WTC11 (cell line): ENCODE data around the gene SLC37A1. TPM values are rescaled to one million over a fixed set of nuclear protein-coding genes. Genes with fewer than 3 reads are reported as not detected.

Experiments used
- ATAC-seq: fragments of 200-7000 bp; cut with Tn5 transposase; 2 replicates; pipeline ENCODE4 v1.10.0; 2021; ENCODE audit warnings: mild to moderate bottlenecking, moderate library complexity
- CTCF ChIA-PET: fragments of 300-600 bp; sonication (Branson Sonifier 250); formaldehyde crosslinking; loops from one replicate; lab custom pipeline; 2021; ENCODE audit warnings: antibody characterized with exemption; lab: Charles Lee
- POLR2A ChIA-PET: fragments of 350-600 bp; sonication (Branson Sonifier 250); formaldehyde crosslinking; loops from one replicate; lab custom pipeline; 2021; ENCODE audit warnings: antibody characterized with exemption; lab: Charles Lee
- DNase-seq: peaks from one replicate; pipeline ENCODE4 v3.0.0; 2021; ENCODE audit warnings: low spot score
- H3K27ac Mint-ChIP-seq: 2 replicates; pipeline ENCODE4 v1.8.0; 2021; ENCODE audit warnings: mixed read lengths
- H3K27me3 Mint-ChIP-seq: 2 replicates; pipeline ENCODE4 v1.8.0; 2021; ENCODE audit warnings: low read depth, mild to moderate bottlenecking, moderate library complexity, mixed read lengths
- H3K36me3 Mint-ChIP-seq: 2 replicates; pipeline ENCODE4 v1.8.0; 2021; ENCODE audit warnings: mixed read lengths
- H3K4me1 Mint-ChIP-seq: 2 replicates; pipeline ENCODE4 v1.8.0; 2022; ENCODE audit warnings: mixed read lengths
- H3K4me3 Mint-ChIP-seq: 2 replicates; pipeline ENCODE4 v1.8.0; 2021; ENCODE audit warnings: mild to moderate bottlenecking, moderate library complexity, mixed read lengths
- H3K9me3 Mint-ChIP-seq: 2 replicates; pipeline ENCODE4 v1.8.0; 2021; ENCODE audit warnings: mixed read lengths
- ATF3 ChIP-seq: sonication (generic); formaldehyde crosslinking; conservative IDR thresholded peaks from 2 replicates; pipeline ENCODE4 v1.8.1; 2022; ENCODE audit warnings: mild to moderate bottlenecking, missing genetic modification reagents
- E2F5 ChIP-seq: sonication (generic); formaldehyde crosslinking; IDR thresholded peaks from 2 replicates; pipeline ENCODE4 v1.8.1; 2022; ENCODE audit warnings: mild to moderate bottlenecking, moderate library complexity, missing genetic modification reagents
- GABPB1 ChIP-seq: sonication (generic); formaldehyde crosslinking; IDR thresholded peaks from 2 replicates; pipeline ENCODE4 v1.8.1; 2023; ENCODE audit warnings: mild to moderate bottlenecking, missing genetic modification reagents
- GRHL2 ChIP-seq: fragments of 250-450 bp; sonication (Bioruptor Pico); IDR thresholded peaks from 2 replicates; pipeline ENCODE4 v1.8.0; 2022; ENCODE audit warnings: mild to moderate bottlenecking, moderate library complexity; ENCODE audit not compliant: insufficient replicate concordance, severe bottlenecking
- TEAD1 ChIP-seq: sonication (generic); formaldehyde crosslinking; IDR thresholded peaks from 2 replicates; pipeline ENCODE4 v1.8.0; 2022; ENCODE audit warnings: mild to moderate bottlenecking, missing genetic modification reagents
- ZNF317 ChIP-seq: sonication (generic); formaldehyde crosslinking; IDR thresholded peaks from 2 replicates; pipeline ENCODE4 v1.8.1; 2023; ENCODE audit warnings: low read depth, mild to moderate bottlenecking, moderate library complexity, missing genetic modification reagents, borderline replicate concordance
- total RNA-seq: library from RNA; stranded (reverse); gene quantifications from 3 replicates; pipeline ENCODE4 v1.2.3, GENCODE V29; 2021
- TF ChIP-seq, protein P1 (sequence below): sonication (generic); formaldehyde crosslinking; IDR thresholded peaks from 2 replicates; pipeline ENCODE4 v1.8.0; 2022; ENCODE audit warnings: missing genetic modification reagents
- TF ChIP-seq, protein P2 (sequence below): fragments of 200-600 bp; IDR thresholded peaks from 2 replicates; pipeline ENCODE4 v1.8.0; 2022; ENCODE audit warnings: antibody characterized with exemption
- TF ChIP-seq, protein P3 (sequence below): sonication (generic); formaldehyde crosslinking; IDR thresholded peaks from 2 replicates; pipeline ENCODE4 v1.8.1; 2023; ENCODE audit warnings: mild to moderate bottlenecking, missing genetic modification reagents, moderate library complexity
- TF ChIP-seq, protein P4 (sequence below): fragments of 250-450 bp; sonication (Bioruptor Pico); IDR thresholded peaks from 2 replicates; pipeline ENCODE4 v1.9.0; 2021; ENCODE audit warnings: mild to moderate bottlenecking

SLC37A1 gene
- total RNA-seq, 1 experiment from 2014 or later = 22.7 TPM

DNA sequence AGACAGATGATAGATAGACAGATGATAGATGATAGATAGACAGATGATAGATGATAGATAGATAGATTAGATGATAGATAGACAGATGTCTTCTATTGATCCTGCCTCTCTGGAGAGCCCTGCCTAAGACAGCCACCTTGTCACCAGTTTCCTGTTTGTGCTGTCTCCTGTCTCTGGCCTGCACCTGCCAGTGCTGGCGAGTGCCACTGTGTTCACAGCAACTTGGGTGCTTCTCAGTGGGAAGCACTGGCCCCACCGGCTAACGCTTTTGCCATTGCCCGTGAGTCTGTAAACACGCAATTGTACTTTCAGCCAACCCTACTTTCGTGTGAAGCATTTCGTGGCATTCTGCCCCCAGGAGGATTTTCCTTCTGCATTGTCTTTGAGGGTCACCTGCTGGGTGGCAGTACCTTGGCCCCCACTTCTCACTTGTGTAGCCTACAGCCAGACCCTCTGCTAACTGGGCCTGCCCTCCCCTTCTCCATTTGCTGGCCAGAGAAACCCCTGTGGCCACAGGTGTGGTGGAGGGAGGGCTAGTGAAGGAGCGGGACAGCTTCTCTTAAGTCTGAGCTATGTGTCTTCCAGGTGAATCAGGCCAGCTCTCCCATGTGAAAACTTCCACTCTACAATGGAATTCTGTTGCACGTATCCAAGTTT, 116.4 kb downstream of the SLC37A1 start:
- no peak for TF ChIP-seq GRHL2 (CRISPR knock-in tag)
- ATAC-seq (no peak), DNase-seq (no peak)
- Mint-ChIP-seq H3K27ac (no peak overlapping the region), H3K9me3 (no peaks in the 10 kb centered on the region), H3K4me3 (no peak overlapping the region), H3K4me1 (no peaks in the 10 kb centered on the region), H3K36me3 (no peaks in the 10 kb centered on the region), H3K27me3 (no peaks in the 10 kb centered on the region; the same call in none of the 2 replicates)
- ChIA-PET POLR2A (no interaction called here), CTCF (interaction anchor here (1.2 kb wide), 1 partner anchor 37 kb away, joined by 4 read pairs; no protein-coding TSS in a partner anchor)

GRCh38 chr21:42630626-42631025, 117.0 kb downstream of the SLC37A1 start:
- Mint-ChIP-seq H3K4me3 (no peak overlapping the region), H3K36me3 (no peaks in the 10 kb centered on the region), H3K9me3 (no peaks in the 10 kb centered on the region), H3K27ac (no peak overlapping the region), H3K27me3 (no peaks in the 10 kb centered on the region; the same call in none of the 2 replicates), H3K4me1 (no peaks in the 10 kb centered on the region)
- TF ChIP-seq, protein P1, sequence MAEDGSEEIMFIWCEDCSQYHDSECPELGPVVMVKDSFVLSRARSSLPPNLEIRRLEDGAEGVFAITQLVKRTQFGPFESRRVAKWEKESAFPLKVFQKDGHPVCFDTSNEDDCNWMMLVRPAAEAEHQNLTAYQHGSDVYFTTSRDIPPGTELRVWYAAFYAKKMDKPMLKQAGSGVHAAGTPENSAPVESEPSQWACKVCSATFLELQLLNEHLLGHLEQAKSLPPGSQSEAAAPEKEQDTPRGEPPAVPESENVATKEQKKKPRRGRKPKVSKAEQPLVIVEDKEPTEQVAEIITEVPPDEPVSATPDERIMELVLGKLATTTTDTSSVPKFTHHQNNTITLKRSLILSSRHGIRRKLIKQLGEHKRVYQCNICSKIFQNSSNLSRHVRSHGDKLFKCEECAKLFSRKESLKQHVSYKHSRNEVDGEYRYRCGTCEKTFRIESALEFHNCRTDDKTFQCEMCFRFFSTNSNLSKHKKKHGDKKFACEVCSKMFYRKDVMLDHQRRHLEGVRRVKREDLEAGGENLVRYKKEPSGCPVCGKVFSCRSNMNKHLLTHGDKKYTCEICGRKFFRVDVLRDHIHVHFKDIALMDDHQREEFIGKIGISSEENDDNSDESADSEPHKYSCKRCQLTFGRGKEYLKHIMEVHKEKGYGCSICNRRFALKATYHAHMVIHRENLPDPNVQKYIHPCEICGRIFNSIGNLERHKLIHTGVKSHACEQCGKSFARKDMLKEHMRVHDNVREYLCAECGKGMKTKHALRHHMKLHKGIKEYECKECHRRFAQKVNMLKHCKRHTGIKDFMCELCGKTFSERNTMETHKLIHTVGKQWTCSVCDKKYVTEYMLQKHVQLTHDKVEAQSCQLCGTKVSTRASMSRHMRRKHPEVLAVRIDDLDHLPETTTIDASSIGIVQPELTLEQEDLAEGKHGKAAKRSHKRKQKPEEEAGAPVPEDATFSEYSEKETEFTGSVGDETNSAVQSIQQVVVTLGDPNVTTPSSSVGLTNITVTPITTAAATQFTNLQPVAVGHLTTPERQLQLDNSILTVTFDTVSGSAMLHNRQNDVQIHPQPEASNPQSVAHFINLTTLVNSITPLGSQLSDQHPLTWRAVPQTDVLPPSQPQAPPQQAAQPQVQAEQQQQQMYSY (CRISPR knock-in tag) = no peak
- TF ChIP-seq ZNF317 (no peak), E2F5 (CRISPR knock-in tag) (no peak), ATF3 (no peak), GABPB1 (CRISPR knock-in tag) (no peak), TEAD1 (CRISPR knock-in tag) (no peak)
- TF ChIP-seq, protein P2, sequence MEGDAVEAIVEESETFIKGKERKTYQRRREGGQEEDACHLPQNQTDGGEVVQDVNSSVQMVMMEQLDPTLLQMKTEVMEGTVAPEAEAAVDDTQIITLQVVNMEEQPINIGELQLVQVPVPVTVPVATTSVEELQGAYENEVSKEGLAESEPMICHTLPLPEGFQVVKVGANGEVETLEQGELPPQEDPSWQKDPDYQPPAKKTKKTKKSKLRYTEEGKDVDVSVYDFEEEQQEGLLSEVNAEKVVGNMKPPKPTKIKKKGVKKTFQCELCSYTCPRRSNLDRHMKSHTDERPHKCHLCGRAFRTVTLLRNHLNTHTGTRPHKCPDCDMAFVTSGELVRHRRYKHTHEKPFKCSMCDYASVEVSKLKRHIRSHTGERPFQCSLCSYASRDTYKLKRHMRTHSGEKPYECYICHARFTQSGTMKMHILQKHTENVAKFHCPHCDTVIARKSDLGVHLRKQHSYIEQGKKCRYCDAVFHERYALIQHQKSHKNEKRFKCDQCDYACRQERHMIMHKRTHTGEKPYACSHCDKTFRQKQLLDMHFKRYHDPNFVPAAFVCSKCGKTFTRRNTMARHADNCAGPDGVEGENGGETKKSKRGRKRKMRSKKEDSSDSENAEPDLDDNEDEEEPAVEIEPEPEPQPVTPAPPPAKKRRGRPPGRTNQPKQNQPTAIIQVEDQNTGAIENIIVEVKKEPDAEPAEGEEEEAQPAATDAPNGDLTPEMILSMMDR = no peak
- TF ChIP-seq, protein P3, sequence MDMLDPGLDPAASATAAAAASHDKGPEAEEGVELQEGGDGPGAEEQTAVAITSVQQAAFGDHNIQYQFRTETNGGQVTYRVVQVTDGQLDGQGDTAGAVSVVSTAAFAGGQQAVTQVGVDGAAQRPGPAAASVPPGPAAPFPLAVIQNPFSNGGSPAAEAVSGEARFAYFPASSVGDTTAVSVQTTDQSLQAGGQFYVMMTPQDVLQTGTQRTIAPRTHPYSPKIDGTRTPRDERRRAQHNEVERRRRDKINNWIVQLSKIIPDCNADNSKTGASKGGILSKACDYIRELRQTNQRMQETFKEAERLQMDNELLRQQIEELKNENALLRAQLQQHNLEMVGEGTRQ (CRISPR knock-in tag) = no peak
- TF ChIP-seq, protein P4, sequence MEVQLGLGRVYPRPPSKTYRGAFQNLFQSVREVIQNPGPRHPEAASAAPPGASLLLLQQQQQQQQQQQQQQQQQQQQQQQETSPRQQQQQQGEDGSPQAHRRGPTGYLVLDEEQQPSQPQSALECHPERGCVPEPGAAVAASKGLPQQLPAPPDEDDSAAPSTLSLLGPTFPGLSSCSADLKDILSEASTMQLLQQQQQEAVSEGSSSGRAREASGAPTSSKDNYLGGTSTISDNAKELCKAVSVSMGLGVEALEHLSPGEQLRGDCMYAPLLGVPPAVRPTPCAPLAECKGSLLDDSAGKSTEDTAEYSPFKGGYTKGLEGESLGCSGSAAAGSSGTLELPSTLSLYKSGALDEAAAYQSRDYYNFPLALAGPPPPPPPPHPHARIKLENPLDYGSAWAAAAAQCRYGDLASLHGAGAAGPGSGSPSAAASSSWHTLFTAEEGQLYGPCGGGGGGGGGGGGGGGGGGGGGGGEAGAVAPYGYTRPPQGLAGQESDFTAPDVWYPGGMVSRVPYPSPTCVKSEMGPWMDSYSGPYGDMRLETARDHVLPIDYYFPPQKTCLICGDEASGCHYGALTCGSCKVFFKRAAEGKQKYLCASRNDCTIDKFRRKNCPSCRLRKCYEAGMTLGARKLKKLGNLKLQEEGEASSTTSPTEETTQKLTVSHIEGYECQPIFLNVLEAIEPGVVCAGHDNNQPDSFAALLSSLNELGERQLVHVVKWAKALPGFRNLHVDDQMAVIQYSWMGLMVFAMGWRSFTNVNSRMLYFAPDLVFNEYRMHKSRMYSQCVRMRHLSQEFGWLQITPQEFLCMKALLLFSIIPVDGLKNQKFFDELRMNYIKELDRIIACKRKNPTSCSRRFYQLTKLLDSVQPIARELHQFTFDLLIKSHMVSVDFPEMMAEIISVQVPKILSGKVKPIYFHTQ = no peak
- no peak for DNase-seq
- CTCF ChIA-PET = interaction anchor here (1.2 kb wide), 1 partner anchor 37 kb away, joined by 4 read pairs; no protein-coding TSS in a partner anchor
- ATAC-seq = no peak
- POLR2A ChIA-PET = no interaction called here

Other genes starting within 250 kb of the SLC37A1 start
- 2.9 to 4.2 TPM (median 3.5 TPM) in 3 replicates for gene TFF3, start 198.4 kb upstream of the SLC37A1 start, total RNA-seq
- gene TFF2, start 162.9 kb upstream of the SLC37A1 start, total RNA-seq = 0.33 TPM in 1 of 3 replicates, not detected in the others
- 0.53 to 0.98 TPM (median 0.81 TPM) in 3 replicates for gene TFF1, start 147.3 kb upstream of the SLC37A1 start, total RNA-seq
- gene TMPRSS3, start 117.8 kb upstream of the SLC37A1 start, total RNA-seq = 0.25 to 0.39 TPM (median 0.27 TPM) in 3 replicates
- gene UBASH3A, start 110.0 kb upstream of the SLC37A1 start, total RNA-seq = 0.09 TPM in 1 of 3 replicates, not detected in the others
- 0.11 to 0.30 TPM (median 0.16 TPM) in 3 replicates for gene RSPH1, start 17.6 kb upstream of the SLC37A1 start, total RNA-seq
- 44.8 to 46.3 TPM (median 46.1 TPM) in 3 replicates for gene PDE9A, start 139.8 kb downstream of the SLC37A1 start, total RNA-seq